ENCODE measurements around the gene USP36.

- TF ChIP-seq EZH2 (IDR thresholded peaks at IDR 0.05) (no peak), POLR2AphosphoS5 (IDR thresholded peaks at IDR 0.05; ENCODE audit: borderline replicate concordance, low read depth, low read length) (no peak), FOXP2 (optimal IDR thresholded peaks at IDR 0.05; ENCODE audit: control extremely low read depth, extremely low read length, insufficient read depth) (no peak)
Measured at GRCh38 chr17:78766225-78766624, 74.4 kb downstream of the USP36 start.
